B cell (primary cell): Measurements from ENCODE around the gene PIGT. TPM values are rescaled to one million over a fixed set of nuclear protein-coding genes. Genes with fewer than 3 reads are reported as not detected.

ENCODE experiments used
- ATAC-seq: fragments of 200-7000 bp; cut with Tn5 transposase; one replicate; pipeline ENCODE4 v1.10.0; 2021; ENCODE audit warnings: low read depth, mild to moderate bottlenecking, moderate number of reproducible peaks, moderate library complexity
- CTCF ChIA-PET: fragments of 350-600 bp; sonication (Branson Sonifier 250); formaldehyde crosslinking; loops from one replicate; lab custom pipeline; 2021; ENCODE audit warnings: antibody characterized with exemption, inconsistent platforms; lab: Charles Lee
- POLR2A ChIA-PET: fragments of 350-600 bp; sonication (Branson Sonifier 250); formaldehyde crosslinking; loops from one replicate; lab custom pipeline; 2021; ENCODE audit warnings: antibody characterized with exemption; lab: Charles Lee
- DNase-seq: peaks from one replicate; pipeline ENCODE4 v3.0.0; 2013
- H2AFZ ChIP-seq: 2 replicates; pipeline ENCODE4 v1.6.1; 2012; ENCODE audit warnings: mild to moderate bottlenecking, low read depth, low read length; ENCODE audit not compliant: insufficient read depth, poor library complexity, severe bottlenecking
- H3K27ac ChIP-seq, 2 donors: 1 replicate in 1 of 2; 2 replicates in 1 of 2; pipeline ENCODE4 v1.5.1; 2012 to 2013; ENCODE audit warnings: low read length in 2 of 2, mild to moderate bottlenecking in 2 of 2, moderate library complexity in 1 of 2
- H3K27me3 ChIP-seq, 4 experiments: fragments of 200-600 bp in 1 of 4; sonication (generic) in 1 of 4; replicated peaks in 1 of 4; 1 replicate in 2 of 4; 2 replicates in 2 of 4; pipeline versions ENCODE4 v1.6.1 to v1.7.0; 2013 to 2016; ENCODE audit warnings: low read length in 3 of 4, mild to moderate bottlenecking in 2 of 4, mixed read lengths in 1 of 4, moderate library complexity in 1 of 4; ENCODE audit not compliant: insufficient read depth in 4 of 4, control insufficient read depth in 3 of 4; ENCODE audit errors: control extremely low read depth in 1 of 4
- H3K36me3 ChIP-seq, 2 experiments: replicated peaks in 1 of 2; 1 replicate in 1 of 2; 2 replicates in 1 of 2; pipeline versions ENCODE4 v1.6.1 to v1.7.1; 2013; ENCODE audit warnings: low read length in 1 of 2; ENCODE audit not compliant: insufficient read depth in 2 of 2, control insufficient read depth in 1 of 2; ENCODE audit errors: control extremely low read depth in 1 of 2, extremely low read depth in 1 of 2
- H3K4me1 ChIP-seq, 2 donors: fragments of 200-600 bp in 1 of 2; sonication (generic) in 1 of 2; 1 replicate in 1 of 2; 2 replicates in 1 of 2; pipeline versions ENCODE4 v1.5.1 to v1.6.1; 2013 to 2017; ENCODE audit warnings: low read length in 2 of 2; ENCODE audit not compliant: control insufficient read depth in 2 of 2, insufficient read depth in 2 of 2
- H3K4me2 ChIP-seq: replicated peaks from 2 replicates; pipeline ENCODE3; 2012; ENCODE audit warnings: mild to moderate bottlenecking, low read depth, low read length; ENCODE audit not compliant: poor library complexity, severe bottlenecking
- H3K4me3 ChIP-seq, 5 experiments: fragments of 200-600 bp in 1 of 5; sonication (generic) in 1 of 5; 1 replicate in 3 of 5; 2 replicates in 2 of 5; pipeline versions ENCODE4 v1.5.1 to v1.7.0; 2011 to 2016; ENCODE audit warnings: low read length in 4 of 5, mild to moderate bottlenecking in 4 of 5, low read depth in 2 of 5, control low read depth in 1 of 5, moderate library complexity in 1 of 5; ENCODE audit not compliant: insufficient read depth in 1 of 5; ENCODE audit errors: control extremely low read depth in 1 of 5, extremely low read depth in 1 of 5
- H3K79me2 ChIP-seq: fragments of 200-600 bp; sonication (generic); one replicate; pipeline ENCODE4 v1.6.0; 2016; ENCODE audit warnings: low read length; ENCODE audit not compliant: control insufficient read depth, insufficient read depth
- H3K9ac ChIP-seq: fragments of 200-600 bp; sonication (generic); 2 replicates; pipeline ENCODE4 v1.6.1; 2017; ENCODE audit warnings: mild to moderate bottlenecking, low read length, moderate library complexity
- H3K9me3 ChIP-seq, 3 donors: one replicate each; pipeline versions ENCODE4 v1.6.1 to v1.7.1; 2013; ENCODE audit warnings: low read length in 2 of 3; ENCODE audit not compliant: control insufficient read depth in 2 of 3, insufficient read depth in 1 of 3; ENCODE audit errors: control extremely low read depth in 1 of 3
- H4K20me1 ChIP-seq: 2 replicates; pipeline ENCODE4 v1.6.0; 2012; ENCODE audit warnings: mild to moderate bottlenecking, low read length; ENCODE audit not compliant: insufficient read depth, control insufficient read depth, poor library complexity, severe bottlenecking
- H3K27ac Mint-ChIP-seq: one replicate; pipeline ENCODE4 v1.8.0; 2021; ENCODE audit warnings: mixed read lengths
- H3K27me3 Mint-ChIP-seq: one replicate; pipeline ENCODE4 v1.8.0; 2021; ENCODE audit warnings: mixed read lengths
- H3K4me1 Mint-ChIP-seq: one replicate; pipeline ENCODE4 v1.8.0; 2021; ENCODE audit warnings: mixed read lengths
- H3K4me3 Mint-ChIP-seq: one replicate; pipeline ENCODE4 v1.8.0; 2021; ENCODE audit warnings: mixed read lengths
- H3K9me3 Mint-ChIP-seq: one replicate; pipeline ENCODE4 v1.8.0; 2022; ENCODE audit warnings: mixed read lengths; ENCODE audit not compliant: insufficient read depth
- CTCF ChIP-seq: fragments of 200-600 bp; IDR thresholded peaks from one replicate; pipeline ENCODE4 v1.8.0; 2022; ENCODE audit warnings: antibody characterized with exemption, mild to moderate bottlenecking
- EZH2 ChIP-seq: IDR thresholded peaks from 2 replicates; pipeline ENCODE4 v1.6.1; 2012; ENCODE audit warnings: borderline replicate concordance, low read depth, mild to moderate bottlenecking, moderate library complexity, low read length; ENCODE audit not compliant: insufficient read depth, poor library complexity, severe bottlenecking
- WGBS: methylation state at CpG from one replicate; pipeline ENCODE4 v1.1.5; 2013; ENCODE audit warnings: missing lambda C conversion rate; ENCODE audit not compliant: insufficient coverage; 5-methylcytosine and 5-hydroxymethylcytosine counted together
- intact Hi-C: fragments of 100-400 bp; cut with micrococcal nuclease; formaldehyde crosslinking; loops from one replicate; pipeline ENCODE4 v1.10.0; 2022
- polyA plus RNA-seq: library from polyadenylated mRNA; depleted of rRNA; stranded (reverse); fragments of >200 nt; gene quantifications from 2 replicates; pipeline ENCODE4 v1.2.3, GENCODE V29; 2012
- total RNA-seq, 2 donors: library from RNA; stranded (reverse); fragments of 120-200 nt in 1 of 2; gene quantifications; 1 replicate in 1 of 2; 2 replicates in 1 of 2; pipeline versions ENCODE4 v1.2.3 to v1.2.4, GENCODE V29; 2013 to 2022

Gene PIGT
- total and polyA plus RNA-seq, 2 donors (not counting 1 experiment from before 2014, with no cell fraction given), result 51.6 to 106 TPM

- no peaks in the 10 kb centered on the region for H3K9me3 Mint-ChIP-seq
- no peaks in the 10 kb centered on the region for H4K20me1 ChIP-seq
- peaks cover 16% of the 10 kb centered on the region for H3K4me1 Mint-ChIP-seq
- H3K4me2 ChIP-seq, result no peak overlapping the region
- ATAC-seq, result no peak
- ChIA-PET CTCF (interaction anchor here (1.2 to 1.4 kb wide), 2 partner anchors 31 to 177 kb away, joined by 3 read pairs; no protein-coding TSS in a partner anchor), POLR2A (no interaction called here)
- intact Hi-C loops, result no loop called here
- TF ChIP-seq CTCF (no peak), EZH2 (no peak)
- 100% methylated on average over 4 of the region's 6 CpGs for WGBS
- H3K27ac ChIP-seq, result no peak overlapping the region
- peaks cover 45% of the 10 kb centered on the region for H3K27me3 Mint-ChIP-seq
- H3K27ac Mint-ChIP-seq, result no peak overlapping the region
- no peaks in the 10 kb centered on the region for H3K36me3 ChIP-seq
- H3K9me3 ChIP-seq, result peaks cover 0 to 15% (median 0%) of the 10 kb centered on the region in 3 donors
- peaks cover 0 to 53% (median 30%) of the 10 kb centered on the region in 4 experiments for H3K27me3 ChIP-seq
- peaks cover 21 to 23% of the 10 kb centered on the region in 2 donors for H3K4me1 ChIP-seq
- no peak overlapping the region for H3K9ac ChIP-seq
- DNase-seq, result no peak
- no peak overlapping the region for H2AFZ ChIP-seq
- no peak overlapping the region for H3K4me3 Mint-ChIP-seq
- no peak overlapping the region for H3K4me3 ChIP-seq
- H3K79me2 ChIP-seq, result no peaks in the 10 kb centered on the region
Observed at GRCh38 chr20:45467172-45467571, 51.2 kb downstream of the PIGT start.

GRCh38 chr20:45467861-45468260 is 51.9 kb downstream of the PIGT start:
- TF ChIP-seq EZH2 (no peak), CTCF (no peak)
- no peaks in the 10 kb centered on the region for H3K36me3 ChIP-seq
- no peaks in the 10 kb centered on the region for H4K20me1 ChIP-seq
- Mint-ChIP-seq H3K9me3 (no peaks in the 10 kb centered on the region), H3K27ac (no peak overlapping the region), H3K4me1 (peaks cover 17% of the 10 kb centered on the region), H3K27me3 (peaks cover 51% of the 10 kb centered on the region), H3K4me3 (no peak overlapping the region)
- no peak overlapping the region for H2AFZ ChIP-seq
- peaks cover 0 to 15% (median 0%) of the 10 kb centered on the region in 3 donors for H3K9me3 ChIP-seq
- ChIA-PET POLR2A (no interaction called here), CTCF (interaction anchor here (1.2 to 1.4 kb wide), 2 partner anchors 32 to 177 kb away, joined by 3 read pairs; no protein-coding TSS in a partner anchor)
- ATAC-seq, result no peak
- H3K79me2 ChIP-seq, result no peaks in the 10 kb centered on the region
- WGBS, result 94% methylated on average over 2 of the region's 3 CpGs
- H3K27me3 ChIP-seq, result peaks cover 0 to 52% (median 30%) of the 10 kb centered on the region in 4 experiments
- intact Hi-C loops, result no loop called here
- no peak overlapping the region for H3K27ac ChIP-seq
- no peak overlapping the region for H3K4me3 ChIP-seq
- H3K9ac ChIP-seq, result no peak overlapping the region
- H3K4me1 ChIP-seq, result peaks cover 21 to 23% of the 10 kb centered on the region in 2 donors
- no peak overlapping the region for H3K4me2 ChIP-seq
- no peak for DNase-seq
